ENCODE measurements around the gene LSM14A.

LSM14A gene

DNA sequence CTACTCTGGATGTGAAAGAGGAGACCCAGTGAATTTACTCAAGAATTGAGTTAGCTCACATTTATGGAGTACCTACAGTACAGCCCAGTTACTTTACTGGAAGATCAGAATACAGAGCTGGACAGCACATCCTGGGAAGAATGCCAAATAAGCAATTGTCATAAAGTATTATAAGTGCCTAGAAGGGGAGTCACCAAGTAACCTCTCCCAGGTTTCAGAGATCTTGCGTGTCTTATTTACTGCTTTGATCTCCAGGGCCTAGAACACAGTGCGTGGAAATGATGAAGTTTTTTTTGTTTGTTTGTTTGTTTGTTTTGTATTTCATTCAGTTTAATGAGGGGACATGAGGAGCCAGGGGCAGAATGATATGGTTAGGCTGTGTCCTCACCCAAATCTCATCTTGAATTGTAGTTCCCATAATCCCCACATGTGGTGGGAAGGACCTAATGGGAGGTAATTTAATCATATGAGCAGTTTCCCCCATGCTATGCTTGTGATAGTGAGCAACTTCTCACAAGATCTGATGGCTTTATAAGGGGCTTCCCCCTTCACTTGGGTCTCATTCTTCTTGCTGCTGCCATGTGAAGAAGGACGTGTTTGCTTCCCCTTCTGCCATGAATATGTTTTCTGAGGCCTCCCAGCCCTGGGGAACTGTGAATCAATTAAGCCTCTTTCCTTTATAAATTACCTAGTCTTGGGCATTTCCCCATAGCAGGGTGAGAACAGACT lies 87.2 kb downstream of the LSM14A start (continued):
- TF ChIP-seq, protein P1, sequence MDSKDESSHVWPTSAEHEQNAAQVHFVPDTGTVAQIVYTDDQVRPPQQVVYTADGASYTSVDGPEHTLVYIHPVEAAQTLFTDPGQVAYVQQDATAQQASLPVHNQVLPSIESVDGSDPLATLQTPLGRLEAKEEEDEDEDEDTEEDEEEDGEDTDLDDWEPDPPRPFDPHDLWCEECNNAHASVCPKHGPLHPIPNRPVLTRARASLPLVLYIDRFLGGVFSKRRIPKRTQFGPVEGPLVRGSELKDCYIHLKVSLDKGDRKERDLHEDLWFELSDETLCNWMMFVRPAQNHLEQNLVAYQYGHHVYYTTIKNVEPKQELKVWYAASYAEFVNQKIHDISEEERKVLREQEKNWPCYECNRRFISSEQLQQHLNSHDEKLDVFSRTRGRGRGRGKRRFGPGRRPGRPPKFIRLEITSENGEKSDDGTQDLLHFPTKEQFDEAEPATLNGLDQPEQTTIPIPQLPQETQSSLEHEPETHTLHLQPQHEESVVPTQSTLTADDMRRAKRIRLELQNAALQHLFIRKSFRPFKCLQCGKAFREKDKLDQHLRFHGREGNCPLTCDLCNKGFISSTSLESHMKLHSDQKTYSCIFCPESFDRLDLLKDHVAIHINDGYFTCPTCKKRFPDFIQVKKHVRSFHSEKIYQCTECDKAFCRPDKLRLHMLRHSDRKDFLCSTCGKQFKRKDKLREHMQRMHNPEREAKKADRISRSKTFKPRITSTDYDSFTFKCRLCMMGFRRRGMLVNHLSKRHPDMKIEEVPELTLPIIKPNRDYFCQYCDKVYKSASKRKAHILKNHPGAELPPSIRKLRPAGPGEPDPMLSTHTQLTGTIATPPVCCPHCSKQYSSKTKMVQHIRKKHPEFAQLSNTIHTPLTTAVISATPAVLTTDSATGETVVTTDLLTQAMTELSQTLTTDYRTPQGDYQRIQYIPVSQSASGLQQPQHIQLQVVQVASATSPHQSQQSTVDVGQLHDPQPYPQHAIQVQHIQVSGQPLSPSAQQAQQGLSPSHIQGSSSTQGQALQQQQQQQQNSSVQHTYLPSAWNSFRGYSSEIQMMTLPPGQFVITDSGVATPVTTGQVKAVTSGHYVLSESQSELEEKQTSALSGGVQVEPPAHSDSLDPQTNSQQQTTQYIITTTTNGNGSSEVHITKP (tag by site-specific recombination; IDR thresholded peaks at IDR 0.05), result peak; percentile 99
- no peak for TF ChIP-seq ZNF221 (tag by site-specific recombination; IDR thresholded peaks at IDR 0.05; ENCODE audit: borderline replicate concordance)
- TF ChIP-seq, protein P2, sequence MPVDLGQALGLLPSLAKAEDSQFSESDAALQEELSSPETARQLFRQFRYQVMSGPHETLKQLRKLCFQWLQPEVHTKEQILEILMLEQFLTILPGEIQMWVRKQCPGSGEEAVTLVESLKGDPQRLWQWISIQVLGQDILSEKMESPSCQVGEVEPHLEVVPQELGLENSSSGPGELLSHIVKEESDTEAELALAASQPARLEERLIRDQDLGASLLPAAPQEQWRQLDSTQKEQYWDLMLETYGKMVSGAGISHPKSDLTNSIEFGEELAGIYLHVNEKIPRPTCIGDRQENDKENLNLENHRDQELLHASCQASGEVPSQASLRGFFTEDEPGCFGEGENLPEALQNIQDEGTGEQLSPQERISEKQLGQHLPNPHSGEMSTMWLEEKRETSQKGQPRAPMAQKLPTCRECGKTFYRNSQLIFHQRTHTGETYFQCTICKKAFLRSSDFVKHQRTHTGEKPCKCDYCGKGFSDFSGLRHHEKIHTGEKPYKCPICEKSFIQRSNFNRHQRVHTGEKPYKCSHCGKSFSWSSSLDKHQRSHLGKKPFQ (tag by site-specific recombination; IDR thresholded peaks at IDR 0.05), result 0 out of 2 replicates have a peak, but pooled peaks have one; percentile 48
- TF ChIP-seq ZNF677 (tag by site-specific recombination; IDR thresholded peaks at IDR 0.05), result no peak
- TF ChIP-seq ZNF707 (tag by site-specific recombination; IDR thresholded peaks at IDR 0.05), result no peak
- peak; percentile 52 for TF ChIP-seq ZFP69B (tag by site-specific recombination; IDR thresholded peaks at IDR 0.05)
- no peak for TF ChIP-seq PRDM1 (tag by site-specific recombination; IDR thresholded peaks at IDR 0.05)
- TF ChIP-seq, protein P3, sequence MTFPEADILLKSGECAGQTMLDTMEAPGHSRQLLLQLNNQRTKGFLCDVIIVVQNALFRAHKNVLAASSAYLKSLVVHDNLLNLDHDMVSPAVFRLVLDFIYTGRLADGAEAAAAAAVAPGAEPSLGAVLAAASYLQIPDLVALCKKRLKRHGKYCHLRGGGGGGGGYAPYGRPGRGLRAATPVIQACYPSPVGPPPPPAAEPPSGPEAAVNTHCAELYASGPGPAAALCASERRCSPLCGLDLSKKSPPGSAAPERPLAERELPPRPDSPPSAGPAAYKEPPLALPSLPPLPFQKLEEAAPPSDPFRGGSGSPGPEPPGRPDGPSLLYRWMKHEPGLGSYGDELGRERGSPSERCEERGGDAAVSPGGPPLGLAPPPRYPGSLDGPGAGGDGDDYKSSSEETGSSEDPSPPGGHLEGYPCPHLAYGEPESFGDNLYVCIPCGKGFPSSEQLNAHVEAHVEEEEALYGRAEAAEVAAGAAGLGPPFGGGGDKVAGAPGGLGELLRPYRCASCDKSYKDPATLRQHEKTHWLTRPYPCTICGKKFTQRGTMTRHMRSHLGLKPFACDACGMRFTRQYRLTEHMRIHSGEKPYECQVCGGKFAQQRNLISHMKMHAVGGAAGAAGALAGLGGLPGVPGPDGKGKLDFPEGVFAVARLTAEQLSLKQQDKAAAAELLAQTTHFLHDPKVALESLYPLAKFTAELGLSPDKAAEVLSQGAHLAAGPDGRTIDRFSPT (tag by site-specific recombination; IDR thresholded peaks at IDR 0.05), result peak; percentile 53; the same call in 1 of the 2 replicates
- TF ChIP-seq FEZF1 (tag by site-specific recombination; IDR thresholded peaks at IDR 0.05), result peak; percentile 90
- TF ChIP-seq ZNF366 (tag by site-specific recombination; conservative IDR thresholded peaks at IDR 0.05), result peak; percentile 75; the same call in 1 of the 2 replicates
- no peak for TF ChIP-seq ZNF416 (tag by site-specific recombination; IDR thresholded peaks at IDR 0.05)
- peak; percentile 86 for TF ChIP-seq ZBTB17 (tag by site-specific recombination; IDR thresholded peaks at IDR 0.05)
- TF ChIP-seq, protein P4, sequence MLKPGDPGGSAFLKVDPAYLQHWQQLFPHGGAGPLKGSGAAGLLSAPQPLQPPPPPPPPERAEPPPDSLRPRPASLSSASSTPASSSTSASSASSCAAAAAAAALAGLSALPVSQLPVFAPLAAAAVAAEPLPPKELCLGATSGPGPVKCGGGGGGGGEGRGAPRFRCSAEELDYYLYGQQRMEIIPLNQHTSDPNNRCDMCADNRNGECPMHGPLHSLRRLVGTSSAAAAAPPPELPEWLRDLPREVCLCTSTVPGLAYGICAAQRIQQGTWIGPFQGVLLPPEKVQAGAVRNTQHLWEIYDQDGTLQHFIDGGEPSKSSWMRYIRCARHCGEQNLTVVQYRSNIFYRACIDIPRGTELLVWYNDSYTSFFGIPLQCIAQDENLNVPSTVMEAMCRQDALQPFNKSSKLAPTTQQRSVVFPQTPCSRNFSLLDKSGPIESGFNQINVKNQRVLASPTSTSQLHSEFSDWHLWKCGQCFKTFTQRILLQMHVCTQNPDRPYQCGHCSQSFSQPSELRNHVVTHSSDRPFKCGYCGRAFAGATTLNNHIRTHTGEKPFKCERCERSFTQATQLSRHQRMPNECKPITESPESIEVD (tag by site-specific recombination; IDR thresholded peaks at IDR 0.05), result peak; percentile 46; the same call in 1 of the 2 replicates
- no peak for TF ChIP-seq ZNF626 (tag by site-specific recombination; IDR thresholded peaks at IDR 0.05)
- no peak for TF ChIP-seq ZNF777 (tag by site-specific recombination; IDR thresholded peaks at IDR 0.05; ENCODE audit: borderline replicate concordance)
- TF ChIP-seq, protein P5, sequence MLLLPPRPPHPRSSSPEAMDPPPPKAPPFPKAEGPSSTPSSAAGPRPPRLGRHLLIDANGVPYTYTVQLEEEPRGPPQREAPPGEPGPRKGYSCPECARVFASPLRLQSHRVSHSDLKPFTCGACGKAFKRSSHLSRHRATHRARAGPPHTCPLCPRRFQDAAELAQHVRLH (tag by site-specific recombination; IDR thresholded peaks at IDR 0.05), result peak; percentile 67
- TF ChIP-seq, protein P6, sequence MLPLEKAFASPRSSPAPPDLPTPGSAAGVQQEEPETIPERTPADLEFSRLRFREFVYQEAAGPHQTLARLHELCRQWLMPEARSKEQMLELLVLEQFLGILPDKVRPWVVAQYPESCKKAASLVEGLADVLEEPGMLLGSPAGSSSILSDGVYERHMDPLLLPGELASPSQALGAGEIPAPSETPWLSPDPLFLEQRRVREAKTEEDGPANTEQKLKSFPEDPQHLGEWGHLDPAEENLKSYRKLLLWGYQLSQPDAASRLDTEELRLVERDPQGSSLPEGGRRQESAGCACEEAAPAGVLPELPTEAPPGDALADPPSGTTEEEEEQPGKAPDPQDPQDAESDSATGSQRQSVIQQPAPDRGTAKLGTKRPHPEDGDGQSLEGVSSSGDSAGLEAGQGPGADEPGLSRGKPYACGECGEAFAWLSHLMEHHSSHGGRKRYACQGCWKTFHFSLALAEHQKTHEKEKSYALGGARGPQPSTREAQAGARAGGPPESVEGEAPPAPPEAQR (tag by site-specific recombination; IDR thresholded peaks at IDR 0.05), result no peak
- no peak for TF ChIP-seq ZNF571 (tag by site-specific recombination; IDR thresholded peaks at IDR 0.05)
- no peak for TF ChIP-seq KLF8 (tag by site-specific recombination; IDR thresholded peaks at IDR 0.05)
- TF ChIP-seq SP7 (tag by site-specific recombination; IDR thresholded peaks at IDR 0.05), result peak; percentile 83
- peak; percentile 29; the same call in 1 of the 2 replicates for TF ChIP-seq ZIC2 (tag by site-specific recombination; IDR thresholded peaks at IDR 0.05)
- TF ChIP-seq ZNF623 (tag by site-specific recombination; IDR thresholded peaks at IDR 0.05), result no peak
- no peak for TF ChIP-seq ZNF37A (tag by site-specific recombination; IDR thresholded peaks at IDR 0.05)
- TF ChIP-seq GLIS2 (tag by site-specific recombination; IDR thresholded peaks at IDR 0.05), result no peak
- peak; percentile 90 for TF ChIP-seq ZNF324 (tag by site-specific recombination; IDR thresholded peaks at IDR 0.05)
